SU-DHL-6 (cell line): ENCODE data around the gene PARVA.

ENCODE experiments used
- H2AFZ ChIP-seq: fragments of 200-600 bp; sonication (generic); 2 replicates; pipeline ENCODE4 v1.6.1; 2014; ENCODE audit warnings: low read depth, mild to moderate bottlenecking, moderate library complexity, mixed read lengths, antibody characterized with exemption, low read length; ENCODE audit not compliant: severe bottlenecking
- H3F3A ChIP-seq: fragments of 200-600 bp; shearing (Covaris generic); 2 replicates; pipeline ENCODE4 v1.6.0; 2016; ENCODE audit warnings: antibody characterized with exemption, mild to moderate bottlenecking; ENCODE audit not compliant: insufficient read depth
- H3K27ac ChIP-seq: fragments of 200-600 bp; sonication (generic); 2 replicates; pipeline ENCODE4 v1.5.1; 2016; ENCODE audit warnings: low read depth, mild to moderate bottlenecking, low read length, moderate library complexity, mixed read lengths
- H3K27me3 ChIP-seq: fragments of 200-600 bp; sonication (generic), shearing (Covaris generic); 2 replicates; pipeline ENCODE4 v1.6.0; 2014; ENCODE audit warnings: mild to moderate bottlenecking, low read length
- H3K36me3 ChIP-seq: fragments of 200-600 bp; sonication (generic); 2 replicates; pipeline ENCODE4 v1.6.1; 2014; ENCODE audit warnings: mild to moderate bottlenecking, low read length, mixed read lengths
- H3K4me2 ChIP-seq: fragments of 300-600, 200-600 bp; shearing (Covaris generic), sonication (generic); 2 replicates; pipeline ENCODE4 v1.6.0; 2014; ENCODE audit warnings: low read length, low read depth, mild to moderate bottlenecking; ENCODE audit not compliant: poor library complexity, severe bottlenecking
- H3K4me3 ChIP-seq: fragments of 200-600 bp; sonication (generic); 2 replicates; pipeline ENCODE4 v1.5.1; 2014; ENCODE audit warnings: antibody characterized with exemption, low read length, mild to moderate bottlenecking, mixed read lengths; ENCODE audit not compliant: insufficient read depth, poor library complexity, severe bottlenecking
- H3K79me2 ChIP-seq: fragments of 200-600 bp; sonication (generic); 2 replicates; pipeline ENCODE4 v1.6.1; 2014; ENCODE audit warnings: mild to moderate bottlenecking, low read length, moderate library complexity; ENCODE audit not compliant: insufficient read depth
- H3K9ac ChIP-seq: fragments of 200-600 bp; sonication (generic); 2 replicates; pipeline ENCODE4 v1.7.0; 2014; ENCODE audit warnings: mild to moderate bottlenecking, low read length
- H3K9me2 ChIP-seq: fragments of 200-600 bp; sonication (generic); replicated peaks from 2 replicates; pipeline ENCODE4 v1.6.1; 2014; ENCODE audit warnings: low read length; ENCODE audit not compliant: insufficient read depth
- H3K9me3 ChIP-seq: fragments of 200-600 bp; sonication (generic); 2 replicates; pipeline ENCODE4 v1.6.1; 2014; ENCODE audit warnings: low read length, mixed read lengths; ENCODE audit not compliant: insufficient read depth
- H4K20me1 ChIP-seq: fragments of 200-600 bp; sonication (generic); 2 replicates; pipeline ENCODE4 v1.6.1; 2014; ENCODE audit warnings: low read depth, mild to moderate bottlenecking, antibody characterized with exemption, low read length, moderate library complexity, mixed read lengths
- EZH2phosphoT487 ChIP-seq: fragments of 200-600 bp; sonication (generic), shearing (Covaris generic); conservative IDR thresholded peaks from 2 replicates; pipeline ENCODE4 v1.6.1; 2018; ENCODE audit warnings: mild to moderate bottlenecking, antibody characterized with exemption, low read length, moderate library complexity, mixed read lengths
- TF ChIP-seq, protein P1 (sequence below): fragments of 200-600 bp; sonication (generic); IDR thresholded peaks from one replicate; pipeline ENCODE4 v1.5.1; 2017; ENCODE audit warnings: antibody characterized with exemption, mild to moderate bottlenecking, low read length, moderate library complexity; ENCODE audit not compliant: insufficient read depth, poor library complexity, severe bottlenecking

The PARVA gene

DNA sequence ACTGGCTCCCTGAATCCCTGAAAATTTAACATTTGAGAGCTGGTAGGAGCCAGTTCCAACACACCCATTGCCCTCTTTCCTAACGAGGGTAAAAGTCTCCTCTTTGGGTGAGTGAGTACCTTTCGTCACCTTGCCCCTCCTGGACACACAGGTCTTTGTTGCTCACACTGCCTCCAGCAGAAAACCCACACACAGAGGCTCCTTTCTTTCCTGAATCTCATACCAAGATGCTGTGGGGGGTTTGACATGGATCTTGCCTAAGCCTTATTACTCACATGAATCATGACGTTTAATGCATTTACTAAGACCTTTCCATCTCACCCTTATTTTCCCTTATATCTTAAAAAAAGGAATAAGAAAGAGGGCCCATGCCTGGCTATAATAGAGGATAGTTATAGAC, 53.0 kb downstream of the PARVA start:
- H3K27ac ChIP-seq = no peak overlapping the region
- H3K79me2 ChIP-seq = no peaks in the 10 kb centered on the region
- no peak overlapping the region for H2AFZ ChIP-seq
- H3K9me2 ChIP-seq = no peaks in the 10 kb centered on the region
- no peaks in the 10 kb centered on the region for H3F3A ChIP-seq
- H3K36me3 ChIP-seq = no peaks in the 10 kb centered on the region
- no peak overlapping the region for H3K4me2 ChIP-seq
- no peaks in the 10 kb centered on the region for H4K20me1 ChIP-seq
- H3K4me3 ChIP-seq = no peak overlapping the region
- H3K9me3 ChIP-seq = no peaks in the 10 kb centered on the region
- H3K9ac ChIP-seq = no peak overlapping the region
- H3K27me3 ChIP-seq = no peaks in the 10 kb centered on the region
- TF ChIP-seq EZH2phosphoT487 = no peak
- TF ChIP-seq, protein P1, sequence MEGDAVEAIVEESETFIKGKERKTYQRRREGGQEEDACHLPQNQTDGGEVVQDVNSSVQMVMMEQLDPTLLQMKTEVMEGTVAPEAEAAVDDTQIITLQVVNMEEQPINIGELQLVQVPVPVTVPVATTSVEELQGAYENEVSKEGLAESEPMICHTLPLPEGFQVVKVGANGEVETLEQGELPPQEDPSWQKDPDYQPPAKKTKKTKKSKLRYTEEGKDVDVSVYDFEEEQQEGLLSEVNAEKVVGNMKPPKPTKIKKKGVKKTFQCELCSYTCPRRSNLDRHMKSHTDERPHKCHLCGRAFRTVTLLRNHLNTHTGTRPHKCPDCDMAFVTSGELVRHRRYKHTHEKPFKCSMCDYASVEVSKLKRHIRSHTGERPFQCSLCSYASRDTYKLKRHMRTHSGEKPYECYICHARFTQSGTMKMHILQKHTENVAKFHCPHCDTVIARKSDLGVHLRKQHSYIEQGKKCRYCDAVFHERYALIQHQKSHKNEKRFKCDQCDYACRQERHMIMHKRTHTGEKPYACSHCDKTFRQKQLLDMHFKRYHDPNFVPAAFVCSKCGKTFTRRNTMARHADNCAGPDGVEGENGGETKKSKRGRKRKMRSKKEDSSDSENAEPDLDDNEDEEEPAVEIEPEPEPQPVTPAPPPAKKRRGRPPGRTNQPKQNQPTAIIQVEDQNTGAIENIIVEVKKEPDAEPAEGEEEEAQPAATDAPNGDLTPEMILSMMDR = no peak

DNA sequence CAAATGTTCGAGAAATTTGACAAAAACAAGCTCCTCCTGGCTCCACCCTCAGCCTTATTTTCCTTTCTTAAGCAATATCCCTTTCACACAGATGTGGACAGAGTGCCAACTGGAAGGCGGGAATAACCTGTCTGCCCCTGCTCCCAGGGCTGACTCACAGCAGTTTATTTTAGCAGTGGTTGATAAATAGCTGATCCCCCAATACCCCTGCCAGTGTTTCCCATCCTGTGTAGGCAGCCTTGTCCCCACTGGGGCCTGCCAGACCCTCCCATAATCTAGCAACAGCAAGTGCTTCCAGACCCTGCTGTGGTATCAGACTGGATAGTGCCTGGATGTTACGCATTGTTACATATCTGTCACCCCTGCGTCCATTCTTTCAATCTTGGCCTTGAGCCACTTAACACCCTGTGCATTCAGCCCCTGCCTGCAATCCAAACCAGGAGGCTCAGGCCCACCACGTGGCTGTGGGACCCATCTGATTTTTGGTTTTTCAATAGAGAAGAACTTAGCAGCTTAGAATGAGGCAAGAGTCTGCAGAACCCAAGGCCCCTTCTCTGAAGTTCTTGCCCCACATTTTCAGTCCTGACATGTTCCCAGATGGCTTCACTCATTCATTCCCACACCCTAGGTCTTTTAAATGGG, 53.7 kb downstream of the PARVA start:
- Histone ChIP-seq H3K4me3 (no peak overlapping the region), H2AFZ (no peak overlapping the region), H3K27ac (no peak overlapping the region), H3K9ac (no peak overlapping the region), H3K36me3 (no peaks in the 10 kb centered on the region), H3F3A (no peaks in the 10 kb centered on the region), H3K27me3 (peaks cover under 1% of the 10 kb centered on the region; the same call in 1 of the 2 replicates), H3K9me3 (no peaks in the 10 kb centered on the region), H3K79me2 (no peaks in the 10 kb centered on the region), H3K4me2 (no peak overlapping the region), H4K20me1 (no peaks in the 10 kb centered on the region), H3K9me2 (no peaks in the 10 kb centered on the region)
- no peak for TF ChIP-seq EZH2phosphoT487
- TF ChIP-seq, protein P1 = no peak

DNA sequence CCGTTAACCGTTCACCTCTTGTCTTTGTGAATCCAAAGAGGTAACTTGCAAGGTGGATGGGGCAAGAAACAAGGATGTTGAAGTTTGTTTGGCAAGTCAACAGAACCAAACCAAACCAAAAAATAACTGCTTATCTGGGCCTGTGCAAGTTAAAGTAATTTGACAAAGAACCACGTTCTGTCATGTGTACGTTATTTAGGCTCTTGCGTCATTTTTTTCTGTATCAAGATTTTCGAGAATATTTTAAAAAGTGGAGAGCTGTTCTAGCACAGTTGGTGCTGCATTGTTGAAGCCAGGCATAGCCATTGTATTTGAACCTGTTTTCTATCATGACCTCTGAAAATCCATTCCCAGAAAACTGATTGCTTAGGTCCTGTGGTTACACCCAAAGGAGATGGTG, 55.1 kb downstream of the PARVA start:
- Histone ChIP-seq H3K79me2 (no peaks in the 10 kb centered on the region), H3K9me3 (no peaks in the 10 kb centered on the region)

More for the DNA sequence above, 55.1 kb downstream of the PARVA start:
- Histone ChIP-seq H3K27ac (no peak overlapping the region), H3K36me3 (no peaks in the 10 kb centered on the region), H2AFZ (no peak overlapping the region), H3K27me3 (peaks cover 2% of the 10 kb centered on the region; the same call in 1 of the 2 replicates), H3K4me2 (no peak overlapping the region), H3K9me2 (no peaks in the 10 kb centered on the region), H4K20me1 (no peaks in the 10 kb centered on the region), H3F3A (no peaks in the 10 kb centered on the region), H3K9ac (no peak overlapping the region), H3K4me3 (no peak overlapping the region)
- TF ChIP-seq, protein P1 = no peak
- TF ChIP-seq EZH2phosphoT487 = no peak
